ENCODE data around the gene ADAM10. TPM values are rescaled to one million over a fixed set of nuclear protein-coding genes. Genes with fewer than 3 reads are reported as not detected.
"Not testable (repeated sequence)": the region's sequence is repeated elsewhere in the genome, so short reads cannot be mapped to it uniquely, and the experiment has no call there.

Gene ADAM10
- total RNA-seq, 1 donor from 2014 or later = 125 TPM

GRCh38 chr15:58604455-58604923, 145.0 kb downstream of the ADAM10 start:
- H3K4me1 Mint-ChIP-seq = peaks cover 6% of the 10 kb centered on the region
- H3K4me3 Mint-ChIP-seq = no peak overlapping the region
- peaks cover 12% of the 10 kb centered on the region for H3K36me3 Mint-ChIP-seq (ENCODE audit: low read depth)
- TF ChIP-seq CTCF (conservative IDR thresholded peaks at IDR 0.05) = no peak
- no peaks in the 10 kb centered on the region for H3K27me3 Mint-ChIP-seq (ENCODE audit: low read depth)
- H3K9me3 Mint-ChIP-seq = no peaks in the 10 kb centered on the region
- no peak overlapping the region for H3K27ac Mint-ChIP-seq (ENCODE audit: unreplicated experiment)
- DNase-seq (ENCODE audit: low read depth, low spot score) = no peak

- H3K36me3 Mint-ChIP-seq (ENCODE audit: low read depth) = peaks cover 16% of the 10 kb centered on the region
- not testable (repeated sequence) for H3K9me3 Mint-ChIP-seq; H3K4me3 Mint-ChIP-seq; H3K27ac Mint-ChIP-seq (ENCODE audit: unreplicated experiment); H3K4me1 Mint-ChIP-seq; DNase-seq (ENCODE audit: low read depth, low spot score); H3K27me3 Mint-ChIP-seq (ENCODE audit: low read depth)
Observed at GRCh38 chr15:58603927-58604326, 145.6 kb downstream of the ADAM10 start.

GRCh38 chr15:58602823-58603222, 146.7 kb downstream of the ADAM10 start:
- Mint-ChIP-seq H3K36me3 (ENCODE audit: low read depth) (peaks cover 16% of the 10 kb centered on the region), H3K27me3 (ENCODE audit: low read depth) (no peaks in the 10 kb centered on the region), H3K27ac (ENCODE audit: unreplicated experiment) (no peak overlapping the region), H3K4me1 (peaks cover 6% of the 10 kb centered on the region), H3K9me3 (no peaks in the 10 kb centered on the region), H3K4me3 (no peak overlapping the region)
- TF ChIP-seq CTCF (conservative IDR thresholded peaks at IDR 0.05) = no peak
- no peak for DNase-seq (ENCODE audit: low read depth, low spot score)

GRCh38 chr15:58598829-58599210, 150.7 kb downstream of the ADAM10 start:
- Mint-ChIP-seq H3K9me3 (no peaks in the 10 kb centered on the region), H3K36me3 (ENCODE audit: low read depth) (peaks cover 16% of the 10 kb centered on the region), H3K4me1 (no peaks in the 10 kb centered on the region), H3K27ac (ENCODE audit: unreplicated experiment) (no peak overlapping the region), H3K27me3 (ENCODE audit: low read depth) (no peaks in the 10 kb centered on the region), H3K4me3 (no peak overlapping the region)
- no peak for DNase-seq (ENCODE audit: low read depth, low spot score)
- TF ChIP-seq CTCF (conservative IDR thresholded peaks at IDR 0.05) = no peak

GRCh38 chr15:58597943-58598828, 151.3 kb downstream of the ADAM10 start:
- DNase-seq (ENCODE audit: low read depth, low spot score) = no peak
- no peaks in the 10 kb centered on the region for H3K4me1 Mint-ChIP-seq
- H3K9me3 Mint-ChIP-seq = no peaks in the 10 kb centered on the region
- H3K4me3 Mint-ChIP-seq = no peak overlapping the region
- TF ChIP-seq CTCF (conservative IDR thresholded peaks at IDR 0.05) = no peak
- no peaks in the 10 kb centered on the region for H3K27me3 Mint-ChIP-seq (ENCODE audit: low read depth)
- H3K27ac Mint-ChIP-seq (ENCODE audit: unreplicated experiment) = no peak overlapping the region
- peaks cover 16% of the 10 kb centered on the region for H3K36me3 Mint-ChIP-seq (ENCODE audit: low read depth)

Data from neural crest cell (in vitro differentiated cells).